GM23338 (cell line): ENCODE measurements around the gene IRF2BP1. TPM values are rescaled to one million over a fixed set of nuclear protein-coding genes. Genes with fewer than 3 reads are reported as not detected.

Source experiments
- ATAC-seq: fragments of 200-7000 bp; cut with Tn5 transposase; 3 replicates; pipeline ENCODE4 v1.9.1; 2020
- DNase-seq: peaks from one replicate; pipeline ENCODE4 v3.0.0-alpha.2; 2015; ENCODE audit warnings: low spot score
- H2AFZ ChIP-seq: fragments of 200-600 bp; sonication (generic); 2 replicates; pipeline ENCODE4 v1.8.0; 2016; ENCODE audit warnings: antibody characterized with exemption, mild to moderate bottlenecking, moderate library complexity
- H3F3A ChIP-seq: fragments of 200-600 bp; sonication (generic); replicated peaks from 2 replicates; pipeline ENCODE4 v1.8.0; 2017; ENCODE audit warnings: antibody characterized with exemption, mixed run types, low read depth
- H3K27ac ChIP-seq: fragments of 200-600 bp; sonication (generic); 2 replicates; pipeline ENCODE4 v1.6.1; 2016; ENCODE audit warnings: low read depth
- H3K27me3 ChIP-seq: fragments of 200-600 bp; sonication (generic); 2 replicates; pipeline ENCODE4 v1.8.0; 2016; ENCODE audit warnings: mild to moderate bottlenecking, mixed run types, moderate library complexity; ENCODE audit not compliant: insufficient read depth
- H3K36me3 ChIP-seq: fragments of 200-600 bp; sonication (generic); 2 replicates; pipeline ENCODE4 v1.8.0; 2016; ENCODE audit warnings: mild to moderate bottlenecking; ENCODE audit not compliant: insufficient read depth
- H3K4me1 ChIP-seq: fragments of 200-600 bp; sonication (generic); 2 replicates; pipeline ENCODE4 v1.8.0; 2016; ENCODE audit warnings: mild to moderate bottlenecking, moderate library complexity; ENCODE audit not compliant: insufficient read depth
- H3K4me2 ChIP-seq: fragments of 200-600 bp; sonication (generic); 2 replicates; pipeline ENCODE4 v1.7.1; 2017; ENCODE audit warnings: mixed run types
- H3K4me3 ChIP-seq: fragments of 200-600 bp; sonication (generic); 2 replicates; pipeline ENCODE4 v1.6.1; 2016; ENCODE audit warnings: mixed run types
- H3K79me2 ChIP-seq: fragments of 200-600 bp; sonication (generic); replicated peaks from 2 replicates; pipeline ENCODE4 v1.8.0; 2017; ENCODE audit warnings: mild to moderate bottlenecking; ENCODE audit not compliant: insufficient read depth
- H3K9me2 ChIP-seq: fragments of 200-600 bp; sonication (generic); 2 replicates; pipeline ENCODE4 v1.8.0; 2017; ENCODE audit not compliant: insufficient read depth
- H4K20me1 ChIP-seq: fragments of 200-600 bp; sonication (generic); replicated peaks from 2 replicates; pipeline ENCODE4 v1.8.0; 2017; ENCODE audit warnings: mild to moderate bottlenecking; ENCODE audit not compliant: insufficient read depth
- H3K27ac Mint-ChIP-seq: 2 replicates; pipeline ENCODE4 v1.8.0; 2020; ENCODE audit warnings: inconsistent platforms, mild to moderate bottlenecking, moderate library complexity, mixed read lengths
- H3K27me3 Mint-ChIP-seq: 3 replicates; pipeline ENCODE4 v1.8.0; 2022; ENCODE audit warnings: low read depth, mild to moderate bottlenecking, moderate library complexity, mixed read lengths, inconsistent platforms; ENCODE audit not compliant: insufficient read depth, poor library complexity
- H3K36me3 Mint-ChIP-seq: 3 replicates; pipeline ENCODE4 v1.8.0; 2021; ENCODE audit warnings: low read depth, mild to moderate bottlenecking, inconsistent platforms, moderate library complexity, mixed read lengths
- H3K4me1 Mint-ChIP-seq: 3 replicates; pipeline ENCODE4 v1.8.0; 2020; ENCODE audit warnings: mild to moderate bottlenecking, inconsistent platforms, mixed read lengths
- H3K4me3 Mint-ChIP-seq: 3 replicates; pipeline ENCODE4 v1.8.0; 2021; ENCODE audit warnings: moderate library complexity, mild to moderate bottlenecking, inconsistent platforms, mixed read lengths
- H3K9me3 Mint-ChIP-seq: 3 replicates; pipeline ENCODE4 v1.8.0; 2020; ENCODE audit warnings: moderate library complexity, mild to moderate bottlenecking, inconsistent platforms, mixed read lengths
- CREB1 ChIP-seq: fragments of 250-450 bp; sonication (Bioruptor Pico); IDR thresholded peaks from 2 replicates; pipeline ENCODE4 v1.5.0; 2020; ENCODE audit warnings: low read depth, mild to moderate bottlenecking, moderate library complexity
- JUNB ChIP-seq: IDR thresholded peaks from one replicate; pipeline ENCODE4 v1.6.1; 2016; ENCODE audit warnings: antibody characterized with exemption; ENCODE audit not compliant: unreplicated experiment
- POLR2AphosphoS5 ChIP-seq: IDR thresholded peaks from 2 replicates; pipeline ENCODE4 v1.6.1; 2016; ENCODE audit warnings: antibody characterized with exemption, low read depth
- STAT1 ChIP-seq: IDR thresholded peaks from one replicate; pipeline ENCODE4 v1.6.1; 2016; ENCODE audit warnings: antibody characterized with exemption; ENCODE audit not compliant: unreplicated experiment
- ZNF462 ChIP-seq: fragments of 250-450 bp; sonication (Bioruptor Pico); IDR thresholded peaks from 2 replicates; pipeline ENCODE4 v1.5.0; 2020; ENCODE audit warnings: mild to moderate bottlenecking, moderate library complexity
- polyA plus RNA-seq: library from polyadenylated mRNA; unstranded; fragments of >200 nt; fragmentation: Nextera tagmentation; extraction: Ambion mirVana; gene quantifications from 2 replicates; pipeline ENCODE4 v1.2.1, GENCODE V29; 2016
- total RNA-seq: library from RNA; depleted of rRNA; stranded (reverse); fragments of >200 nt; shearing (Covaris generic); gene quantifications from 2 replicates; pipeline ENCODE4 v1.2.3, GENCODE V29; 2014
- TF ChIP-seq, protein P1 (sequence below): IDR thresholded peaks from 2 replicates; pipeline ENCODE4 v1.6.1; 2016; ENCODE audit warnings: antibody characterized with exemption
- TF ChIP-seq, protein P2 (sequence below), 2 experiments: fragments of 200-600 bp in 1 of 2; sonication (generic) in 1 of 2; conservative IDR thresholded peaks; 2 replicates each; pipeline versions ENCODE4 v1.5.1 to v1.6.1; 2016 to 2017; ENCODE audit warnings: antibody characterized with exemption in 2 of 2, low read depth in 2 of 2, mild to moderate bottlenecking in 2 of 2, moderate library complexity in 1 of 2

The IRF2BP1 gene
- total and polyA plus RNA-seq, 2 experiments from 2014 or later = 10.4 to 41.6 TPM

DNA sequence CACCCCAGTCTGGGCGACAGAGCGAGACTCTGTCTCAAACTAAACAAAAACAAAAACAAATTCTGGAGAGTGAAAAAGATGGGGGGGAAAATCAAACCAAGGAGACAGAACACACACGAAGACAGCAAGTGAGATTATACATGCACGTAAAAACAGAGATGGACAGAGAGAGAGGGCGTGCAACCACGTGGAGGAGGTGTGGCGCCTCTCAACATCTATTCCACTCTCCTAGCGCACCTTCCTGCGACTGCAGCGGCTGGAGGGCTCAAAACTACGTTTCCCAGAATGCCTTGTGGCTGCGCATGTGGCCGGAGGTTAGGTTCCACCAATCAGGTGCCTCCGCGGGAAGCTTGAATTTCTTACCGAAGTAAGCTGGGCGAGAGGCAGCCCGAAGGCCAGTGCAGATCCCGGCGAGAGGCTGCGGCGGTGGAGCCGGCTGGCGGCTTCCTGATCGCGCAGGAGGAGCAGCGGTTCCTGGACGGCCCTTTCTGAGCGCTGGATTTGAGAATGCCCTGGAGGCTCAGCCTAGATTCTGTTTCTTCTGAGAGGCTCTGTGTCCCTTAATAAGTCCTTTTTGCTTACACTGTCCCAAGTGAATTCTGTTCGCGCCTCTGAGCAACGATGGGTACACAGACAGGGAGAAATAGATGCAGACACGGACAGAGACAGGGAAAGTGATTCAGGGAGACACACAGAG is 41.8 kb upstream of the IRF2BP1 start:
- TF ChIP-seq JUNB (no peak), STAT1 (no peak), ZNF462 (CRISPR knock-in tag) (no peak), POLR2AphosphoS5 (peak; percentile 94), CREB1 (CRISPR knock-in tag) (peak; percentile 82)
- TF ChIP-seq, protein P1, sequence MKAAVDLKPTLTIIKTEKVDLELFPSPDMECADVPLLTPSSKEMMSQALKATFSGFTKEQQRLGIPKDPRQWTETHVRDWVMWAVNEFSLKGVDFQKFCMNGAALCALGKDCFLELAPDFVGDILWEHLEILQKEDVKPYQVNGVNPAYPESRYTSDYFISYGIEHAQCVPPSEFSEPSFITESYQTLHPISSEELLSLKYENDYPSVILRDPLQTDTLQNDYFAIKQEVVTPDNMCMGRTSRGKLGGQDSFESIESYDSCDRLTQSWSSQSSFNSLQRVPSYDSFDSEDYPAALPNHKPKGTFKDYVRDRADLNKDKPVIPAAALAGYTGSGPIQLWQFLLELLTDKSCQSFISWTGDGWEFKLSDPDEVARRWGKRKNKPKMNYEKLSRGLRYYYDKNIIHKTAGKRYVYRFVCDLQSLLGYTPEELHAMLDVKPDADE = peak; percentile 87
- TF ChIP-seq, protein P2, sequence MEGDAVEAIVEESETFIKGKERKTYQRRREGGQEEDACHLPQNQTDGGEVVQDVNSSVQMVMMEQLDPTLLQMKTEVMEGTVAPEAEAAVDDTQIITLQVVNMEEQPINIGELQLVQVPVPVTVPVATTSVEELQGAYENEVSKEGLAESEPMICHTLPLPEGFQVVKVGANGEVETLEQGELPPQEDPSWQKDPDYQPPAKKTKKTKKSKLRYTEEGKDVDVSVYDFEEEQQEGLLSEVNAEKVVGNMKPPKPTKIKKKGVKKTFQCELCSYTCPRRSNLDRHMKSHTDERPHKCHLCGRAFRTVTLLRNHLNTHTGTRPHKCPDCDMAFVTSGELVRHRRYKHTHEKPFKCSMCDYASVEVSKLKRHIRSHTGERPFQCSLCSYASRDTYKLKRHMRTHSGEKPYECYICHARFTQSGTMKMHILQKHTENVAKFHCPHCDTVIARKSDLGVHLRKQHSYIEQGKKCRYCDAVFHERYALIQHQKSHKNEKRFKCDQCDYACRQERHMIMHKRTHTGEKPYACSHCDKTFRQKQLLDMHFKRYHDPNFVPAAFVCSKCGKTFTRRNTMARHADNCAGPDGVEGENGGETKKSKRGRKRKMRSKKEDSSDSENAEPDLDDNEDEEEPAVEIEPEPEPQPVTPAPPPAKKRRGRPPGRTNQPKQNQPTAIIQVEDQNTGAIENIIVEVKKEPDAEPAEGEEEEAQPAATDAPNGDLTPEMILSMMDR (conservative IDR thresholded peaks at IDR 0.05; ENCODE audit: low read depth in 2 of 2) = peak; percentile 34 to 57

More for the DNA sequence above, 41.8 kb upstream of the IRF2BP1 start:
- Histone ChIP-seq H3K4me2 (peak overlapping the region; percentile 83), H3K27ac (no peak overlapping the region), H2AFZ (peak overlapping the region; percentile 95), H4K20me1 (no peaks in the 10 kb centered on the region), H3K36me3 (no peaks in the 10 kb centered on the region), H3K79me2 (no peaks in the 10 kb centered on the region), H3K27me3 (peaks cover 26% of the 10 kb centered on the region), H3K4me1 (no peaks in the 10 kb centered on the region), H3F3A (no peaks in the 10 kb centered on the region), H3K4me3 (peak overlapping the region; percentile 54), H3K9me2 (no peaks in the 10 kb centered on the region)
- Mint-ChIP-seq H3K27ac (no peak overlapping the region), H3K4me1 (peaks cover 6% of the 10 kb centered on the region), H3K4me3 (peak overlapping the region; percentile 58), H3K36me3 (no peaks in the 10 kb centered on the region), H3K9me3 (no peaks in the 10 kb centered on the region; the same call in 2 of the 3 replicates), H3K27me3 (peaks cover 35% of the 10 kb centered on the region)
- ATAC-seq (peak; percentile 97), DNase-seq (peak; percentile 100)
